HG03025 (cell line): ENCODE data around the gene RETSAT.

Experiments used
- ATAC-seq: cut with Tn5 transposase; IDR thresholded peaks from one replicate; pipeline ENCODE4 v1.9.1; 2021; ENCODE audit warnings: mild to moderate bottlenecking, moderate library complexity; ENCODE audit not compliant: unreplicated experiment, low FRiP score

RETSAT gene

GRCh38 chr2:85312404-85312803 lies 41.9 kb downstream of the RETSAT start:
- ATAC-seq = no peak

- ATAC-seq = no peak
Measured at GRCh38 chr2:85310330-85310729, 44.0 kb downstream of the RETSAT start.

GRCh38 chr2:85309699-85310321 lies 44.5 kb downstream of the RETSAT start:
- no peak for ATAC-seq

GRCh38 chr2:85308896-85309555 lies 45.3 kb downstream of the RETSAT start:
- no peak for ATAC-seq

- no peak for ATAC-seq
Measured at GRCh38 chr2:85308201-85308600, 46.1 kb downstream of the RETSAT start.

- ATAC-seq = no peak
Measured at GRCh38 chr2:85307527-85307897, 46.8 kb downstream of the RETSAT start.

GRCh38 chr2:85303780-85304531 lies 50.4 kb downstream of the RETSAT start:
- no peak for ATAC-seq

GRCh38 chr2:85302121-85302520 lies 52.2 kb downstream of the RETSAT start:
- no peak for ATAC-seq
